Smooth muscle cell (in vitro differentiated cells): ENCODE measurements around the gene ZNF426. TPM values are rescaled to one million over a fixed set of nuclear protein-coding genes. Genes with fewer than 3 reads are reported as not detected.

Experiments used
- DNase-seq: peaks from one replicate; lab custom pipeline; 2025; ENCODE audit not compliant: unreplicated experiment; lab: John Stamatoyannopoulos, UW
- H2AFZ ChIP-seq: fragments of 200-600 bp; sonication (generic); 2 replicates; pipeline ENCODE4 v1.6.0; 2016; ENCODE audit warnings: antibody characterized with exemption, low read depth, mild to moderate bottlenecking
- H3F3A ChIP-seq: fragments of 200-600 bp; sonication (generic); 2 replicates; pipeline ENCODE4 v1.6.0; 2017; ENCODE audit warnings: antibody characterized with exemption, low read depth
- H3K27ac ChIP-seq: fragments of 200-600 bp; sonication (generic); 2 replicates; pipeline ENCODE4 v1.5.1; 2016; ENCODE audit warnings: low read depth, mild to moderate bottlenecking
- H3K27me3 ChIP-seq: fragments of 200-600 bp; sonication (generic); 2 replicates; pipeline ENCODE4 v1.6.1; 2016; ENCODE audit warnings: low read depth, mild to moderate bottlenecking
- H3K36me3 ChIP-seq: fragments of 200-600 bp; sonication (generic); 2 replicates; pipeline ENCODE4 v1.5.1; 2016; ENCODE audit warnings: low read depth
- H3K4me1 ChIP-seq: fragments of 200-600 bp; sonication (generic); 2 replicates; pipeline ENCODE4 v1.5.1; 2016; ENCODE audit warnings: low read depth
- H3K4me2 ChIP-seq: fragments of 200-600 bp; sonication (generic); 2 replicates; pipeline ENCODE4 v1.6.0; 2016; ENCODE audit warnings: mild to moderate bottlenecking
- H3K4me3 ChIP-seq: fragments of 200-600 bp; sonication (generic); 2 replicates; pipeline ENCODE4 v1.5.1; 2016; ENCODE audit warnings: mild to moderate bottlenecking
- H3K79me2 ChIP-seq: fragments of 200-600 bp; sonication (generic); 2 replicates; pipeline ENCODE4 v1.6.0; 2016; ENCODE audit warnings: low read depth, mild to moderate bottlenecking
- H3K9ac ChIP-seq: fragments of 200-600 bp; sonication (generic); 2 replicates; pipeline ENCODE4 v1.6.0; 2016; ENCODE audit warnings: low read depth
- H3K9me3 ChIP-seq: fragments of 200-600 bp; sonication (generic); replicated peaks from 2 replicates; pipeline ENCODE4 v1.5.1; 2016; ENCODE audit warnings: low read depth
- H4K20me1 ChIP-seq: fragments of 200-600 bp; sonication (generic); 2 replicates; pipeline ENCODE4 v1.6.0; 2016; ENCODE audit warnings: low read depth
- WGBS: methylation state at CpG from one replicate; pipeline ENCODE4 v1.1.7; 2016; ENCODE audit warnings: low lambda C conversion rate; 5-methylcytosine and 5-hydroxymethylcytosine counted together
- polyA plus RNA-seq: library from polyadenylated mRNA; unstranded; fragments of >200 nt; fragmentation: Nextera tagmentation; extraction: Ambion mirVana; gene quantifications from 2 replicates; pipeline ENCODE4 v1.2.1, GENCODE V29; 2016
- total RNA-seq: library from RNA; depleted of rRNA; stranded (reverse); fragments of >200 nt; gene quantifications from 2 replicates; pipeline ENCODE4 v1.2.3, GENCODE V29; 2014
- TF ChIP-seq, protein P1 (sequence below): fragments of 200-600 bp; sonication (generic); IDR thresholded peaks from 2 replicates; pipeline ENCODE4 v1.5.1; 2017; ENCODE audit warnings: borderline replicate concordance, mild to moderate bottlenecking, antibody characterized with exemption; ENCODE audit not compliant: insufficient read depth, poor library complexity, severe bottlenecking

ZNF426 gene
- total and polyA plus RNA-seq, 2 experiments from 2014 or later: 8.1 to 13.2 TPM

DNA sequence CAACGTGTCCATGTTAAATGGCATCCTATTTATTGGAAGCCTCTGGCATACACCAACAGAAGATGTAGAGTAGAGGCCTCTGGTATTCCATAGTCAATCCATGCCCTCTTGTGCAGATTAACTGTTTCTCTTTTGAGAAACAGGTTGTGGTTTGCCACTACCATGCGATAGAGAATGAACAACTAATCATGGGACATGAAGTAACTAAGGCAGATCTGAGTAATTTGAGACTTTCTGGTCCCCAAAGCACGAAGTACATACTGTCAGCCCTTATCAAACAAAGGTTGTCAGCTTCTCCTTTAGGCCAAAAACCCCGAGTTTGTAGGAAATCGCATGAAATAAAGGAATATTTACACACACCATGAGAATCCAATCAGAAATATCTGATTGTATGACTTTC lies 42.3 kb upstream of the ZNF426 start:
- Histone ChIP-seq H3K4me1 (peaks cover 14% of the 10 kb centered on the region), H3K36me3 (peaks cover 13% of the 10 kb centered on the region), H3K27me3 (no peaks in the 10 kb centered on the region), H3K4me3 (no peak overlapping the region), H3K9ac (no peak overlapping the region), H3K4me2 (no peak overlapping the region), H3K79me2 (peaks cover 84% of the 10 kb centered on the region), H3K9me3 (peaks cover under 1% of the 10 kb centered on the region), H3F3A (no peaks in the 10 kb centered on the region), H2AFZ (no peak overlapping the region), H3K27ac (no peak overlapping the region), H4K20me1 (peaks cover 53% of the 10 kb centered on the region)
- TF ChIP-seq, protein P1, sequence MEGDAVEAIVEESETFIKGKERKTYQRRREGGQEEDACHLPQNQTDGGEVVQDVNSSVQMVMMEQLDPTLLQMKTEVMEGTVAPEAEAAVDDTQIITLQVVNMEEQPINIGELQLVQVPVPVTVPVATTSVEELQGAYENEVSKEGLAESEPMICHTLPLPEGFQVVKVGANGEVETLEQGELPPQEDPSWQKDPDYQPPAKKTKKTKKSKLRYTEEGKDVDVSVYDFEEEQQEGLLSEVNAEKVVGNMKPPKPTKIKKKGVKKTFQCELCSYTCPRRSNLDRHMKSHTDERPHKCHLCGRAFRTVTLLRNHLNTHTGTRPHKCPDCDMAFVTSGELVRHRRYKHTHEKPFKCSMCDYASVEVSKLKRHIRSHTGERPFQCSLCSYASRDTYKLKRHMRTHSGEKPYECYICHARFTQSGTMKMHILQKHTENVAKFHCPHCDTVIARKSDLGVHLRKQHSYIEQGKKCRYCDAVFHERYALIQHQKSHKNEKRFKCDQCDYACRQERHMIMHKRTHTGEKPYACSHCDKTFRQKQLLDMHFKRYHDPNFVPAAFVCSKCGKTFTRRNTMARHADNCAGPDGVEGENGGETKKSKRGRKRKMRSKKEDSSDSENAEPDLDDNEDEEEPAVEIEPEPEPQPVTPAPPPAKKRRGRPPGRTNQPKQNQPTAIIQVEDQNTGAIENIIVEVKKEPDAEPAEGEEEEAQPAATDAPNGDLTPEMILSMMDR: no peak
- DNase-seq: no peak
- WGBS: 91% methylated on average over 5 of the region's 5 CpGs

DNA sequence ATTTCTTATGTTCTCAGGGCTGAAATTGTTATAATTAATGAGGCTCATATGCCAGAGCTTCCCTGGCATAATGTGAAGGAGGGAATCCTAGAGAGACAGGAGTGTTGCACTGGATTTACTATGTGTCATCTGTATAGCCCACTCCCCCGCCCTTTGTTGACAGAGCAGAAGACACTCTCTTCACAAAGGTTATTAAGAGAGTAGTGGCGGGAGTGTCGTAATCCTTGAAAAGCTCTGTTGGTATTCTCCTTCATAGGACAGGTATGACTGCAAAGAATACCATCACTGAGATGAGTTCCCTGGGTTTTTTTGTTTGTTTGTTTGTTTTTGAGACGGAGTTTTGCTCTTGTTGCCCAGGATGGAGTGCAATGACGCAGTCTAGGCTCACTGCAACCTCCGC lies 31.8 kb upstream of the ZNF426 start:
- no peaks in the 10 kb centered on the region for H3K4me1 ChIP-seq
- peaks cover 62% of the 10 kb centered on the region for H3K9me3 ChIP-seq
- H3K9ac ChIP-seq: no peak overlapping the region
- no peak overlapping the region for H2AFZ ChIP-seq
- TF ChIP-seq, protein P1: no peak
- H3K4me3 ChIP-seq: no peak overlapping the region
- no peak overlapping the region for H3K27ac ChIP-seq
- no peaks in the 10 kb centered on the region for H4K20me1 ChIP-seq
- no peak overlapping the region for H3K4me2 ChIP-seq
- H3K27me3 ChIP-seq: no peaks in the 10 kb centered on the region
- peaks cover 95% of the 10 kb centered on the region for H3K79me2 ChIP-seq
- peaks cover 13% of the 10 kb centered on the region for H3F3A ChIP-seq
- 91% methylated on average over 6 of the region's 6 CpGs for WGBS
- no peak for DNase-seq
- peaks cover 55% of the 10 kb centered on the region for H3K36me3 ChIP-seq

DNA sequence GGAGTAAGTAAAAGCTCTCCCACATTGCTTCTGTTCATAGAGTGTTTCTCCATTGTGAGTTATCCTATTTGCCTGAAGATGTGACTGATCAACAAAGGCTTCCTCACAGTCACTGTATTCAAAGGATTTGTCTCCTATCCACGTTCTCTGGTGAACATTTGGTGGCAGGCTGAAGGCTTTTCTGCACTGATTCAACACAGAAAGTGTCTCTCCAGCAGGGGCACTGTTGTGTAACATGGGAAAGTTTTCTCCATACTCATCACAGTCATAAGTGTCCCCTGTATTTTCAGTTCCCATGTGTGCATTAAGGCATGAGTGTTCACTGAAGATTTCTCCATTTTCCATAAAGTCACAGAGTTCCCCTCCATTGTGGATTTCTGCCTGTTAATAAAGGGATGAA lies 28.3 kb upstream of the ZNF426 start:
- H3K4me3 ChIP-seq: peak overlapping the region; percentile 28
- TF ChIP-seq, protein P1: no peak
- H3K9me3 ChIP-seq: peaks cover 79% of the 10 kb centered on the region
- H3K36me3 ChIP-seq: peaks cover 87% of the 10 kb centered on the region
- DNase-seq: no peak
- no peak overlapping the region for H3K9ac ChIP-seq
- WGBS: 89% methylated on average over 1 of the region's 1 CpG
- H3K79me2 ChIP-seq: peaks cover 87% of the 10 kb centered on the region
- peaks cover 13% of the 10 kb centered on the region for H3F3A ChIP-seq
- no peak overlapping the region for H2AFZ ChIP-seq
- H3K27me3 ChIP-seq: no peaks in the 10 kb centered on the region
- H3K4me1 ChIP-seq: no peaks in the 10 kb centered on the region
- no peaks in the 10 kb centered on the region for H4K20me1 ChIP-seq
- no peak overlapping the region for H3K4me2 ChIP-seq
- no peak overlapping the region for H3K27ac ChIP-seq

DNA sequence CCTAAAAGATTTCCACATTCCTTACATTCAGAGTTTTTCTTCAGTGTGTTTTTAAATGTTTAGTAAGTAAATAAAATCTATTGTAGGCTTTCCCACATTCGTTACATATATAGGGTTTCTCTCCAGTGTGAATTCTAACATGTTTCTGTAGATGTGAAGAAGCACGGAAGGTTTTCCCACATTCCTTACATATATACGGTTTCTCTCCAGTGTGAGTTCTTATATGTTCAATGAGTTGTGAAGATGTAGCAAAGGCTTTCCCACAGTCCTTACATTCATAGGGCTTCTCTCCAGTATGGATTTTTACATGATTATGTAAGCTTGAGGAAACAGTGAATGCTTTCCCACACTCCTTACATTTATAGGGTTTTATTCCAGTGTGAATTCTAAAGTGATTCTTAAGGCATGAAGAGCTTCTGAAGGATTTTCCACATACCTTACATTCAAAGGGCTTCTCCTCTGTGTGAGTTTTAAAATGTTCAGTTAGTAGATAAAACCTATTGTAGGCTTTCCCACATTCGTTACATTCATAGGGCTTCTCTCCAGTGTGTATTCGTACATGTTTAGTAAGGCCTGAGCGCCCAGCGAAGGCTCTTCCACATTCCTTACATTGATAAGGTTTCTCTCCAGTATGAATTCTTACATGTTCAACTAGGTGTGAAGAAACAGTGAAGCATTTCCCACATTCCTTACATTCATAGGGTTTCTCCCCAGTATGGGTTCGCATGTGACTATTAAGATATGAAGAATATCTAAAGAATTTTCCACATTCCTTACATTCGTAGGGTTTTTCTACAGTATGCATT lies 27.7 kb upstream of the ZNF426 start:
- no peak overlapping the region for H2AFZ ChIP-seq
- no peak overlapping the region for H3K27ac ChIP-seq
- no peak overlapping the region for H3K9ac ChIP-seq
- H3K4me1 ChIP-seq: no peaks in the 10 kb centered on the region
- peaks cover 13% of the 10 kb centered on the region for H3F3A ChIP-seq
- WGBS: 97% methylated on average over 9 of the region's 9 CpGs
- TF ChIP-seq, protein P1: no peak
- no peak overlapping the region for H3K4me2 ChIP-seq
- H3K36me3 ChIP-seq: peaks cover 93% of the 10 kb centered on the region
- peak overlapping the region; percentile 28 for H3K4me3 ChIP-seq
- H4K20me1 ChIP-seq: no peaks in the 10 kb centered on the region
- H3K79me2 ChIP-seq: peaks cover 86% of the 10 kb centered on the region
- H3K27me3 ChIP-seq: no peaks in the 10 kb centered on the region
- DNase-seq: no peak
- peaks cover 83% of the 10 kb centered on the region for H3K9me3 ChIP-seq
